HUDEP-2 (cell line): Measurements from ENCODE around the gene CDH13.

ENCODE experiments used
- DNase-seq, 76 experiments: peaks; one replicate each; lab custom pipeline; 2025; ENCODE audit not compliant: unreplicated experiment in 76 of 76; lab: John Stamatoyannopoulos, UW

Gene CDH13

GRCh38 chr16:83266848-83267553, 640.2 kb downstream of the CDH13 start:
- DNase-seq = no peak

GRCh38 chr16:83268169-83268568, 641.4 kb downstream of the CDH13 start:
- no peak for DNase-seq

- DNase-seq = no peak
These were observed 642.3 kb downstream of the CDH13 start for GRCh38 chr16:83269048-83269447.

- DNase-seq = no peak
These were observed 642.8 kb downstream of the CDH13 start for GRCh38 chr16:83269541-83269940.

GRCh38 chr16:83270061-83270460, 643.3 kb downstream of the CDH13 start:
- DNase-seq = no peak

- no peak for DNase-seq
These were observed 643.9 kb downstream of the CDH13 start for GRCh38 chr16:83270640-83271039.

- no peak for DNase-seq
These were observed 644.4 kb downstream of the CDH13 start for GRCh38 chr16:83271123-83271522.

- no peak for DNase-seq
These were observed 645.3 kb downstream of the CDH13 start for GRCh38 chr16:83271970-83272575.

GRCh38 chr16:83272843-83273242, 646.1 kb downstream of the CDH13 start:
- no peak for DNase-seq

GRCh38 chr16:83273504-83274173, 646.9 kb downstream of the CDH13 start:
- DNase-seq = no peak

GRCh38 chr16:83279251-83279650, 652.5 kb downstream of the CDH13 start:
- DNase-seq = no peak

- no peak for DNase-seq
These were observed 659.2 kb downstream of the CDH13 start for GRCh38 chr16:83285921-83286320.

GRCh38 chr16:83296505-83296904, 669.7 kb downstream of the CDH13 start:
- DNase-seq = no peak

GRCh38 chr16:83298541-83298940, 671.8 kb downstream of the CDH13 start:
- DNase-seq = no peak

- no peak for DNase-seq
These were observed 673.6 kb downstream of the CDH13 start for GRCh38 chr16:83300326-83300725.

GRCh38 chr16:83301971-83302370, 675.2 kb downstream of the CDH13 start:
- DNase-seq = no peak

- no peak for DNase-seq
These were observed 676.1 kb downstream of the CDH13 start for GRCh38 chr16:83302853-83303252.

GRCh38 chr16:83305092-83305491, 678.3 kb downstream of the CDH13 start:
- no peak for DNase-seq

- DNase-seq = no peak
These were observed 680.3 kb downstream of the CDH13 start for GRCh38 chr16:83306961-83307593.

GRCh38 chr16:83307594-83307992, 680.8 kb downstream of the CDH13 start:
- DNase-seq = no peak

GRCh38 chr16:83308414-83308813, 681.6 kb downstream of the CDH13 start:
- no peak for DNase-seq

GRCh38 chr16:83310816-83311215, 684.0 kb downstream of the CDH13 start:
- no peak for DNase-seq
